NOMO-1 treated with dmso at 0.1 percent for 144 hours (cell line): Measurements from ENCODE around the gene KCNH5.

ENCODE experiments used
- DNase-seq: peaks from one replicate; lab custom pipeline; 2025; ENCODE audit not compliant: unreplicated experiment; lab: John Stamatoyannopoulos, UW

KCNH5 gene

DNA sequence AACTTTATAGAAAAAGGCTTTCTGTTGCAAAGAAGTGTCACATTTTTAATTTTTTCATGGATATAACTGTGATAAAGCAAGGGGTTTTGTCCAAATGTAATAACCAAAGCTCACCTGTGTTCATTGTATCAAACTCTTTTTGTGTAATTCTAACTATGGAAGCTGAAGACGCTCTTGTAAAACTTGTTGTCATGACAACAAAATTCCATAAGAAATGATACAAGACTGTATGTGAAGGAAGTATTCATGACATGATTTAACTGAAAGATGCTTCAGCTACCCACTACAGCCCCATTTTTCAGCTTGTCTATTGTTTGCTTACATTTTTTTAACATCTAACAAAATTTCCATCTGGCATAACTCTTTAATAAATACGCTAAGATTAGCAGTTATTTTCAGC lies 360.9 kb downstream of the KCNH5 start:
- no peak for DNase-seq

- no peak for DNase-seq
Measured at GRCh38 chr14:62682208-62682607, 363.1 kb downstream of the KCNH5 start.

GRCh38 chr14:62674563-62675237 lies 370.6 kb downstream of the KCNH5 start:
- no peak for DNase-seq

DNA sequence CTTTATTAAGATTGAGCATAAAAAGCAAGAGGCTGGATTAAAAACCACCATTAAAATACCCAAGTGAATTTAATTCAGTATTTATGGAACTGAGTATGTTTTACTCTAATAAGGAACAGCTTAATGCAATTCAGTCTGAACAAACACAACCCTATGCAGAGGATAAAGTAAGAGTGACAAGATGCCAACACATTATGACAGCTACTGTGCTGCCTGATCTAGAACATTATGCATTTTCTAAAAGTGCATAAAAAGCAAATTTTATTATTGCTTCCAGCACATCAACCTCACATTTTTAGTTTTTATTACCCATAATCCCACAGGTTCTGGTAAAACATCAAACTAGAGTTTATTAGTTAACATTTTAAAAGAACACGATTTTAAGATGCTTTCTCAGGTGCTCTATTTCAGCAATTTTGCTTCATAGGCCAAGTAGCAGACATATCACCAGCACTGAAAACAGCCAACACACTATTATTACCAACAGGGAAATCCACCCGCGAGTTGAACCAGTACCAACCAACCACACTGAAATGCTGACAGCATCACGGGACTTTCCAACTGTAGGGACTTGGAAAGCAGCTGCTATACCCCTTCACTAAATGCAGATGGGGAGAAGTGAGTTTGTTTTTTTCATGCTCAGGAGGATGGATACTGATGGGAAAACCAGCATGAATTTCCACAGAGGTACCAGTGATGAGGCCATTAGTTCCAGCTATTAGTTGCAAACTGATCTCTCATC lies 372.1 kb downstream of the KCNH5 start:
- DNase-seq = no peak

DNA sequence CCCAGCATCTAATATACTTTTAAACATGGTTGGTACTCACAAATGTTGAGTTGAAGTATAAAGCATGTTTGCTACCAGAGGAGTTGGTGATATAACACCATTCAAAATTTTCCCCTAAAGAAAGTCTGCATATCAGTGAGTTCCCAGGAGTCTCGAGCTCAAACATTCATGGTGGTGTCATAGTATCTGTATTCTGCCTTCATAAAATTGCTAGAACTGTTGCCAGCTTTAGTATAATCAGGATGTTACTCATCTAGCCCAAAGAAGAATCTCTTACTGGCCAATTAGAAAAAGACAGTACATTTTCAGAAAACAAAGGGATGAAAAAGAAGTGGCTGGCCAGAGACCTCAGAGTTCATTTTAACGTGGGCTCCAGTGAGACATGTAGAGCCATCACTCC lies 374.7 kb downstream of the KCNH5 start:
- DNase-seq = no peak

DNA sequence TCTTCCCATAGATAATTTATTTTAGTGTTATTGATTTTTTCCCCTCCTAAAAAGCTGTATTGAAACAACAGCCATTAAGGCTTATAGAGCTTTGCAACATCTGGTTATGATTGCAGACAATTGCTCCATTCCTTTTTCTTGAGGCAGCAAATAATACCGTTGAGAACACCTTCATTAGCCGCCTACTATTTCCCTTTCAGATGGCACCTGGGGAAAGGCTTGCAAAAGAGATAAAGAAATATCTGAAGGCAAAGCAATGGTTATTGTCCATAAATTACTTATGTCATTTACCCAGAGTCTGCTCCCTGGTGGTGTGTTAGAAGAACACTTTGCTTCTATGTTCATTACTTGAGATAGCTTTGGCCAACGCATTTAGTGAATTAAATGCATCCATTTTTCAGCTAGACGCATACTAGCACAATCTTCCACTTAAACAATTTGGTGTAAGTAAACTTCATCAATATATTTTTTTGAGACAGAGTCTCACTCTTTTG lies 377.8 kb downstream of the KCNH5 start:
- DNase-seq = no peak

GRCh38 chr14:62665286-62665685 lies 380.0 kb downstream of the KCNH5 start:
- DNase-seq = no peak

- no peak for DNase-seq
Measured at GRCh38 chr14:62663456-62663821, 381.8 kb downstream of the KCNH5 start.

- no peak for DNase-seq
Measured at GRCh38 chr14:62662811-62663455, 382.3 kb downstream of the KCNH5 start.

DNA sequence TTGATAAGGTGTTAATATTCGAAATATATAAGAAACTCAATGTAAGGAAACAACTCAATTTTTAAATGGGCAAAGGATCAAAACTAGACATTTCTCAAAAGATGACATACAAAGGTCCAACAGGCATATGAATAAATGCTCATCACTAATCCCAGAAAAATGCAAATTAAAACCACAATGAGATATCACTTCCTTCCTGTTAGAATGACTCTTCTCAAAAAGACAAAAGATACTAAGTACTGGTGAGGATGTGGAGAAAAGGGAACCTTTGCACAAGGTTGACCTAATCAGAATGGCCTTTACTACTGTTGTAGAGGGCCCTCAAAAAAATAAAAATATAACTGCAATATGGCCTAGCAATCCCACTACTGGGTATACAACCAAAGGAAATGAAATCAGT lies 383.4 kb downstream of the KCNH5 start:
- DNase-seq = no peak

DNA sequence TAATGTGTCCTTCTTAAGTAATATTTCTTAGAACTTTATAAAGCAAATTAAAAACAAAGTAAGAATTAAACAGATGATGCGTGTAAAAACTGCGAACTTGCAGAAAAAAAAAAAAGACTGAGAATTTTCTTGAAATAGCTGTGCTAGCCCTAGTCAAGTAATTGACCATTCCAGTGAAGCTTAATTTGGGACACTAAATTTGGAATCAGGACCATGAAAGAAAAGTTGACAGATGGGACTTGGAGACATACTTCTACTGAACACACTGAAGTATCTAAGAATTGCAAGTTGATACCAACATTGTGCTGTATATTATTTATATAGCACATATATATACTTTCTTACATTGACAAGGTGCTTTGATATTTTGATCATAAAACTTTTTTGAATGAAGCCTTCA lies 386.6 kb downstream of the KCNH5 start:
- DNase-seq = no peak

DNA sequence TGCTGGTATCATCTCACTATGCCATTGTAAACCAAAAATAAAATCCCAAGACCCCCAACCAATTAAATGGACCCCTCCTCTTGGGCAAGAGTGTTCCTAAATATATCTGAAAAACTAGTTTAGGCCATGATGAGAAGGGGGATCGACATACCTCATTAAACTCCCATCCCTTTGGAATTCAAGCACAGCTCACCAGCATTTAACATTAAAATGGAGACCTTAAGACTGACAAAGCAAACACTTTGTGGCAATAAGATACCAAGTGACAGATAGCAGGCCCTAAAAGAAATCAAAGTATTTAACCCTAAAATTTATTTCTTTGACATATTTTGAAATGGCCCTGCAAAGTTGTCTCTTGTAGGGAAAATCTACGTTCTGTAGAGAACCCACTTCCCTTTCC lies 387.9 kb downstream of the KCNH5 start:
- no peak for DNase-seq

- no peak for DNase-seq
Measured at GRCh38 chr14:62655166-62655565, 390.1 kb downstream of the KCNH5 start.

GRCh38 chr14:62654641-62655040 lies 390.6 kb downstream of the KCNH5 start:
- DNase-seq = no peak
